GM21526 (cell line): Measurements from ENCODE around the gene SAMD10.
"Not testable (repeated sequence)": the region's sequence is repeated elsewhere in the genome, so short reads cannot be mapped to it uniquely, and the experiment has no call there.

Source experiments
- ATAC-seq: cut with Tn5 transposase; IDR thresholded peaks from one replicate; pipeline ENCODE4 v1.9.1; 2021; ENCODE audit warnings: moderate library complexity; ENCODE audit not compliant: unreplicated experiment, low FRiP score

The SAMD10 gene

DNA sequence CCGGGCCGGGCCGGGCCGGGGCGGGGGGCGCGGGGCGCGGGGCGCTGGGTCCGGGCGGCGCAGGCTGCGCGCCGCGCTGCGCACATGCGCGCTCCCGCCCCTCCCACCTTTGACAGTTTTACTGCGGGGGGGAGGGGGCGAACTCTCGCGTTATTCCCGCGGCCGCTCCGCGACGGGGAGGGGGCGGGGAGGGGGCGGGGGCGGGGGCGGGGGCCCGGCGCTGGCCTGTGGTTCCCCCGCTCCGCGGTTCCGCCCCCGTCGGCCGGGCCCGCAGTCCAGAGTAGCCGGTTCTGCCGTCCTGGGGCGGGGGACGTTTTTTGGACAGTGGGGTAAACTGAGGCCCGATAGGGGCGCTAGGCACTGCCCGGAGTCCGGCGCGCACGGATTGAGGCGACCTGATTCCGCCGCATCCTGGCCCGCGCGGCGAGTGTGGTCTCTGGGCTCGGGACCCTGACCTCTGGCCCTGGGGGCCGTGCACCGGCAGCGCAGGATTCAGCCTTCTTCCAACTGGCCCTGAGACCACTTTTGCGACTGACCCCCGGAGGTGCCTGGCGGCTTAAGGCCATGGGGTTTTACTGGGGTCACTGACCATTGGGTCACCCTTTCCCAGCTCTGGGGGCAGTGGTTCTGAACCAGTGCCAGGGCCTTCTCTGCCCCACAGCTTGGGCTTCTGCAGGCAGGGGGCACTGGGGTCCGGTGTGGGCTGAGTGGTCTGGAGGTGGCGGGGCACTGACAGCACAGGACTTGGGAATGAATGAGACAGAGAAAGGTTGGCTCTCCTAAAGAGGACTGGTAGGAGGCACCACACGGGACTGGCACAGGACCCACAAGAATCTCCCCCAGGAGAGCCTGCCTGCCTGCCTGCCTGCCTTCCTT is 9.4 kb downstream of the SAMD10 start, which contains the start of gene ZNF512B:
ZNF512B (minus strand) TSS at position 93 of the 876 bp plus-strand sequence. CDS start 1,980 bp downstream, outside the sequence.
- ATAC-seq: no peak

- no peak for ATAC-seq
Observed at GRCh38 chr20:63968928-63969760, 10.3 kb downstream of the SAMD10 start.

- ATAC-seq: no peak
Observed at GRCh38 chr20:63968136-63968927, 11.1 kb downstream of the SAMD10 start.

- no peak for ATAC-seq
Observed at GRCh38 chr20:63967330-63968135, 11.9 kb downstream of the SAMD10 start.

DNA sequence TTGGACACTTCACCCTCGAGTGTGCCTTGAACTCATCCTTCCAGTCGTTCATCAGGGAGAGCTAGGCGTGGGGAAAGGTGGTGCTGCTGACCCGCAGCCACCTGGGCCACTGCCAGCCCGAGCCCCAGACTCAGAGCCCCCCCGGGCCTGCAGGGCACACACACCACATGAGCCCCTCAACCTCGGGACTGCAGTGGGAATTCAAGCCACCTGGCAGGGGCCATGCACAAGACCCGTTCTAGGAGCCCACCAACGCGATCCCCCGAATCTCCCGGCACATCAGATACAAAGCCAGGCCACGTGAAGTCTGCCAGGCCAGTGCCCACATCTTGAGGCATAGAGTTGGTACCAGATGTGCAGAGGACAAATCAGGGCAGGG is 12.5 kb downstream of the SAMD10 start:
- ATAC-seq: no peak

- ATAC-seq: no peak
Observed at GRCh38 chr20:63966172-63966943, 13.1 kb downstream of the SAMD10 start.

- no peak for ATAC-seq
Observed at GRCh38 chr20:63964412-63964811, 15.0 kb downstream of the SAMD10 start.

GRCh38 chr20:63963784-63964301 is 15.6 kb downstream of the SAMD10 start:
- no peak for ATAC-seq

DNA sequence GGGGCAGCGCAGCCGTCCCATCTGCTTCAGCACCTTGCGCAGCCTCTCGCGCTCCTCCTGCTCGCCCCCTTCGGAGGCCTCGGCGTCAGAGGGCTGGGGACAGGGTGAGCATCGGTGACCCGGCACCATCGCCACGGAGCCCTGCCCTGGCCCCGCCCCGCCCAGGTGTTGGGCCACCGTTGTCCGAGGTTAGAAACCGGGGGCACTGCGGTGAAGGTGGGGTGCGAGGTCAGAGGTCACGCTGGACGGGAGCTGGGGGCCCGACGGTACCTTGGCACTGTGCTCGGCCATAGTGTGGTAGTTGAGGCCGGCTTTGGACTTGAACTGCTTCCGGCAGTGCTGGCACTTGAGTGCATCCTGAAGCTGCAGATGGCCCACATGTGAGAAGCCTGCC is 16.1 kb downstream of the SAMD10 start:
- ATAC-seq: no peak

GRCh38 chr20:63962426-63963347 is 16.8 kb downstream of the SAMD10 start:
- no peak for ATAC-seq

GRCh38 chr20:63961664-63962425 is 17.6 kb downstream of the SAMD10 start:
- no peak for ATAC-seq

- not testable (repeated sequence) for ATAC-seq
Observed at GRCh38 chr20:63960654-63961621, 18.5 kb downstream of the SAMD10 start.

DNA sequence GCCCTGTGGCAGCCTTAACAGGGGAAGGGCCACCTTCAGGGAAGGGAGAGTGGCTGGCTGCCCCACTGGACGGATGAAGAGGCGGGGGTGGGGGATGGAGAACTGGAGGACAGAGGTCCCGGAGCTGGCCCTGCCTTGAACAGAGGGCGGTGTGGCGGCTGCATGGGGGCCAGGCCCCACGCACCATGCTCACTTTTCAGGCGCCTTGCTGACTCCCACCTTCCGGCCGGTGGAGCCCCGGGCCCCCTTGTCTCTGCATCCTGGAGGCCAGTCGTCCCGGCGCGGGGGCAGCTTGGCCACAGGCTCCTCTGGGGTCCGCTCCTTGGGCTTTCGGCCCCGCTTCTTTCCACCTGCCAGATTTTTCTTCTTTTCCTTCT is 19.8 kb downstream of the SAMD10 start:
- no peak for ATAC-seq

GRCh38 chr20:63958964-63959698 is 20.3 kb downstream of the SAMD10 start:
- ATAC-seq: no peak

GRCh38 chr20:63958471-63958870 is 21.0 kb downstream of the SAMD10 start:
- no peak for ATAC-seq
